Stimulated activated CD4-positive, alpha-beta T cell treated with anti-CD3 and anti-CD28 coated beads, Interleukin-15, amount 100 ng/mL, for 48 hours (primary cell): ENCODE results near the gene PAX2.

ENCODE experiments used
- DNase-seq, 2 donors: peaks; one replicate each; pipeline ENCODE4 v3.0.0-alpha.2; 2020; ENCODE audit warnings: low read depth in 2 of 2

Gene PAX2

GRCh38 chr10:100817268-100817839, 72.0 kb downstream of the PAX2 start:
- DNase-seq, result no peak

GRCh38 chr10:100819424-100819823, 74.0 kb downstream of the PAX2 start:
- DNase-seq, result no peak

- DNase-seq, result no peak
These were observed 77.8 kb downstream of the PAX2 start for GRCh38 chr10:100823194-100823593.

- no peak for DNase-seq
These were observed 79.5 kb downstream of the PAX2 start for GRCh38 chr10:100824886-100825285.

GRCh38 chr10:100825325-100825875, 80.0 kb downstream of the PAX2 start:
- DNase-seq, result no peak

- DNase-seq, result no peak
These were observed 80.8 kb downstream of the PAX2 start for GRCh38 chr10:100826031-100826651.

GRCh38 chr10:100826661-100826982, 81.2 kb downstream of the PAX2 start:
- no peak for DNase-seq

- DNase-seq, result no peak
These were observed 81.8 kb downstream of the PAX2 start for GRCh38 chr10:100826983-100827818.

- DNase-seq, result peak in 1 of 2 donors; percentile 12
These were observed 82.7 kb downstream of the PAX2 start for GRCh38 chr10:100827819-100828737.

- DNase-seq, result peak in 1 of 2 donors; percentile 15
These were observed 83.3 kb downstream of the PAX2 start for GRCh38 chr10:100828738-100829096.

- no peak for DNase-seq
These were observed 83.9 kb downstream of the PAX2 start for GRCh38 chr10:100829097-100829870.

- no peak for DNase-seq
These were observed 84.7 kb downstream of the PAX2 start for GRCh38 chr10:100829933-100830727.

- no peak for DNase-seq
These were observed 85.3 kb downstream of the PAX2 start for GRCh38 chr10:100830728-100831111.

GRCh38 chr10:100831742-100832141, 86.4 kb downstream of the PAX2 start:
- DNase-seq, result no peak

GRCh38 chr10:100835810-100836209, 90.4 kb downstream of the PAX2 start:
- no peak for DNase-seq

GRCh38 chr10:100836891-100837290, 91.5 kb downstream of the PAX2 start:
- DNase-seq, result no peak

GRCh38 chr10:100837300-100837699, 91.9 kb downstream of the PAX2 start:
- no peak for DNase-seq

- no peak for DNase-seq
These were observed 93.6 kb downstream of the PAX2 start for GRCh38 chr10:100838986-100839385.

GRCh38 chr10:100841528-100841927, 96.1 kb downstream of the PAX2 start:
- no peak for DNase-seq

GRCh38 chr10:100847440-100847839, 102.1 kb downstream of the PAX2 start:
- DNase-seq, result peak; percentile 76 to 79
